Measurements from ENCODE around the gene PACS2.

The PACS2 gene

DNA sequence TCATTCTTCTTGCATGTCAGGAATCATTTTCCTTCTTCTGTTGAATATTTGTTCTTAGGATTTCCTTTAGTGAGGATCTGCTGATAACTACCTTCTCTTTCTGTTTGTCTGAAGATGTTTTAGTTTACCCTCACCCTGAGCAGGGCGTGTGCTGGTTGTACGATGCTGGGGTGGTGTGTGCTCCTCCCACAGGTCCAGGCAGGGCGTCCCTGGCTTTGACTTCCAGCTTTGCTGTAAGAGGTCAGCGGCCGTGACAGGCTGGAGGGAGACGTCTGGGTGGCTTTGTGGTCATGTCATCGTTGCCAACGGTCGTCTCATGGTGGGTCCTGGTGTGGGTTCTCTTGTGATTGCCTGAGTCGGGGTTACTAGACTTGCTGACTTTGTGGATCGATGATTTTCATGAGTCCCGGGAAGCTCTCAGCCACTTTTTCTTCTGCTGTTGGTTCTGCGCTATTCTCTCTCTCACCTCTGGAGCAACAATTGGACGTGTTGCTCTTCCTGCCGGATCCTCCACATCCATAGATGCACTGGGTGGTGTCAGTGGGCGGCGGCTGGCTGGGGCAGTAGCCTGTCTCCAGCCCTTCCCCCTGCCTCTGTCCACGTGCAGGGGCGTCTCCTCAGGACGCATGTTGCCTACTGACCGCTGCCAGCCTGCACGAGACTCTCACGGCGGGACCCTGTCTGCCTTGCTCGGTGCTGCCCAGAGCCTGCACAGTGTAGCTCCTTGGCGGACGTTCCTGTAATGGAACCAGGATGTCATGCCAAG lies 8.4 kb downstream of the PACS2 start:
- CTCF ChIA-PET: interaction anchor here (0.7 kb wide), 1 partner anchor 12 kb away, joined by 4 read pairs; no protein-coding TSS in a partner anchor
- no peak for DNase-seq (ENCODE audit: extremely low spot score)
- TF ChIP-seq, protein P1, sequence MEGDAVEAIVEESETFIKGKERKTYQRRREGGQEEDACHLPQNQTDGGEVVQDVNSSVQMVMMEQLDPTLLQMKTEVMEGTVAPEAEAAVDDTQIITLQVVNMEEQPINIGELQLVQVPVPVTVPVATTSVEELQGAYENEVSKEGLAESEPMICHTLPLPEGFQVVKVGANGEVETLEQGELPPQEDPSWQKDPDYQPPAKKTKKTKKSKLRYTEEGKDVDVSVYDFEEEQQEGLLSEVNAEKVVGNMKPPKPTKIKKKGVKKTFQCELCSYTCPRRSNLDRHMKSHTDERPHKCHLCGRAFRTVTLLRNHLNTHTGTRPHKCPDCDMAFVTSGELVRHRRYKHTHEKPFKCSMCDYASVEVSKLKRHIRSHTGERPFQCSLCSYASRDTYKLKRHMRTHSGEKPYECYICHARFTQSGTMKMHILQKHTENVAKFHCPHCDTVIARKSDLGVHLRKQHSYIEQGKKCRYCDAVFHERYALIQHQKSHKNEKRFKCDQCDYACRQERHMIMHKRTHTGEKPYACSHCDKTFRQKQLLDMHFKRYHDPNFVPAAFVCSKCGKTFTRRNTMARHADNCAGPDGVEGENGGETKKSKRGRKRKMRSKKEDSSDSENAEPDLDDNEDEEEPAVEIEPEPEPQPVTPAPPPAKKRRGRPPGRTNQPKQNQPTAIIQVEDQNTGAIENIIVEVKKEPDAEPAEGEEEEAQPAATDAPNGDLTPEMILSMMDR (IDR thresholded peaks at IDR 0.05; ENCODE audit: control extremely low read depth, extremely low read depth, low read depth, missing control alignments): no peak
- POLR2A ChIA-PET: no interaction called here

DNA sequence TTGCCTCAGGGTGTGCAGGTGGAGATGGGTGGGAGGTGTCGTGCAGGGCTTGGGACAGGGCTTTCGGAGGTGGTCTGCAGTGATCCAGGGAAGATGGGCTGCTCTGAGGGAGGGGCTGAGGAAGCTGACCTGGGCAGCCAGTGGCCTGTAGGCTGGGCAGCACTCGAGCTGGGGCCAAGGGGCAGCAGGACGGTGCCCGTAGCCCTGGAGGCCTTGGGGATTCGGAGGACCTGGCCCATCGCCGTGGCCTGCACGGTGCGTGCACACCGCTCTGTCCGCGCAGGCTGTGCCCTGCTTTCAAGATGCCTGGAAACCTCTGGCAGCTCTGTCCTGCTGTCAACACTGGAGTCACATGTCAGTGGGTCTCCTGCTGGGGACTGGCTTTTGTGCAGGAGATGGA lies 9.1 kb downstream of the PACS2 start:
- POLR2A ChIA-PET: no interaction called here
- CTCF ChIA-PET: no interaction called here
- TF ChIP-seq, protein P1 (IDR thresholded peaks at IDR 0.05; ENCODE audit: control extremely low read depth, extremely low read depth, low read depth, missing control alignments): no peak
- no peak for DNase-seq (ENCODE audit: extremely low spot score)

DNA sequence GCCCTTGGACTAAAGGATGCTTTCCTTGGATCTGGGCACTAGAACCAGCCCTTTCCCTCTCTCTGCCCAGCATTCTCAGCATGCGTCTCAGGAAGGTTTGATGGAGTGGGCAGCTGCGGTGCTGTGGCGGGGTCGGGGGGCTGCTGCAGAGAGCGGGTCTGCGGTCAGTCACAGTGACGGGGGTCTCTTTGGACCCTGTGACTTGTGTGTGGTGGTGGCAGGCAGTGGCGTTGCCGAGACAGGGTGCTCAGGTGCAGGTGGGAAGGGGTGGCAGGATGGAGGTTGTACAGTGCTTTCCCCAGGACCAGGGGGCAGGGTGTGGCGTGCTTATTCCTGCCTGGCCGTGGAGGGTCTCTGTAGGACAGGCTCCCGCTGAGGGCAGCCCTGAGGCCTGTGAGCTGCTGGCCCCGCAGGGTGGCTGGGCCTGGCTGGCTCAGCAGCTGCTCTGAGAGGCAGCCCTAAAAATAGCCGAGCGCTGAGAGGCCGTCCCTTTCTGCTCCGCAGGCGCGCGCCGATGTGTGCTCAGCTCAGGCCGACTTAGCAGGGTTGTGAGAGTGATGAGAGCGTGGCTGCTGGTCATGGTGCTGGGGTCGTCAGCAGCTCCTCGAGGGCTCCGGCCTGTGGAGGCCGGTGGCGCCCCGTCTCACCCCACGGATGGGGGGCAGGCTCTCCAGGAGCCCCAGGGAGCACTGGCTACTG lies 9.7 kb downstream of the PACS2 start:
- ChIA-PET POLR2A (no interaction called here), CTCF (no interaction called here)
- DNase-seq (ENCODE audit: extremely low spot score): no peak
- TF ChIP-seq, protein P1 (IDR thresholded peaks at IDR 0.05; ENCODE audit: control extremely low read depth, extremely low read depth, low read depth, missing control alignments): no peak

DNA sequence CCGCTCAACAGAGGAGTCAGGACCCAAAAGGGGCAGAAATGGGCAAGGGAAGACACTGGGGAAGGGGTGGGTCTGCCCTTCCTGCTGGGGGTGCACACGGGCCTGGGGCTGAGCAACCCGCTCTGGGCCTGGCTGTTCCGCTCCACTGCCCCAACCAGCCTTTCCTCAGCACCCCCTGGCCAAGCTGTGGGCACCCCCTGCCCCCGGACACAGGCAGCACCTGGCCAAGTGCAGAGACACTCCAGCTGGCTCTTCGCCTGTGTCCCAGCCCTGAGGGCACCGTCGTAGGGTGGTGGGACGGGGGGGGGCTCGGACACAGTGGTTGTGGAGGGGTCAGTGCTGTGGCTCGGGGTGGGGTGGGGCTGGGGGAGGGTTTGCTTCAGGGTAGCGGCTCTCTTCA lies 10.3 kb downstream of the PACS2 start:
- POLR2A ChIA-PET: no interaction called here
- TF ChIP-seq, protein P1 (IDR thresholded peaks at IDR 0.05; ENCODE audit: control extremely low read depth, extremely low read depth, low read depth, missing control alignments): no peak
- no peak for DNase-seq (ENCODE audit: extremely low spot score)
- CTCF ChIA-PET: no interaction called here

DNA sequence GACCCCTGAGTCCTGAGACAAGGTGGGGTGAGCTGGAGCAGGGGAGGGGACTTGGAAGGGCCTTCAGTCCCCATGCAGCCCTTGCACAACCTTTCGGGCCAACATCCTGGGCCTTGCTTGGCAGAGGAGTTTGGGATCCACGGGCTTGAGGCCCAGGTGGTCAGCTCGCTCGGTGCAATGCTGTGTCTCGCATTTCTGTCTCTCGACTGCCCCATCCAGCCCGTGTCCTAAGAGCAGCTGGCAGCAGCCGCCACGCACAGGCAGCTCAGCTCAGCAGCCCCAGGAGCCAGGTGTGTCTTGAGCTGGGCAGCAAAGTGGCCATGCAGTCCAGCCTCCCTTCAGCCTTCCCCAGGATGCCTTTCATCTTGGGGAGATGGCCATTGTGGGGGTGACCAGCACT lies 10.8 kb downstream of the PACS2 start:
- ChIA-PET CTCF (no interaction called here), POLR2A (interaction anchor here (0.6 kb wide), 1 partner anchor 24 kb away, joined by 3 read pairs; the partner anchor contains the start of gene BRF1)
- DNase-seq (ENCODE audit: extremely low spot score): no peak
- TF ChIP-seq, protein P1 (IDR thresholded peaks at IDR 0.05; ENCODE audit: control extremely low read depth, extremely low read depth, low read depth, missing control alignments): no peak

DNA sequence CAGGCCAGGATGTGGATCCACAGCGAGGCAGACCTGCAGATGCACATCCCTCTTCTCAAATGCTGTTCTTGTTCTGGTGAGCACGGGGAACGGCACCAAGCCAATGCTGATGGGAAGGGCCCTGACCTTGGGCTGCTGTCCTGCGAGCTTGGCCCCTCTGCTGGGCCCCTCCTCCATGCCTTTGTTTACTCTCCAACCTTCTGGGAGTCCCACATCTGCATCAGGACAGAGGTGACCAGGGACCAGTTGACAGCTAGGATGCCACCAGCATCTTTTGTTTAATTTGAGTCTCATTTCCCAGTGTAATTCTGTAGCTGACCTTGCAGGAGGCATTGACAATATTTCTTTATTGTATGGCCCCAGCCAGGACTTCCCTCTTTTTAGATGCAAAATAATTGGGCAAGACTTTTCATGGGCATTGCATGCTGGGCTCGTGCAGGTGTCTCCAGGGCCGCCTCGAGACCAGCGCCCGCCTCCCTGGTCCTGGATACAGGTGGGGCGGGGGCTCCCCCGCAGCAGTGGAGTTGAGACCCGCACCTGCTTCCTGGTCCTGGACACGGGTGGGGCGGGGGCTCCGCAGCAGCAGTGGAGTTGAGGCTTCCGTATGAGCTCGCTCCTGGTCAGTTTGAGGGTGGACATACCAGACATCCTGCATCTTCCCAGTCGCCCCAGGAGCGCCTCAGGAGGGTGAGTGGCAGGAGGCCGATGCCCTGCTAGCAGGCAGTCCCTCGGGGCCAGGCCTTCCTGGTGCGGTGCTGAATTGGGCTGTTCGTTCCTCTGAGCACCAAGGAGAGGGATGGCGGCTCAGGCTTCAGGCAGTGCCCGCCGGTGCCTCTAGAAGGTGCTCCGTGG lies 11.4 kb downstream of the PACS2 start:
- TF ChIP-seq, protein P1 (IDR thresholded peaks at IDR 0.05; ENCODE audit: control extremely low read depth, extremely low read depth, low read depth, missing control alignments): no peak
- CTCF ChIA-PET: interaction anchor here (1.0 to 1.5 kb wide), 2 partner anchors 16 to 26 kb away, joined by 3 read pairs; no protein-coding TSS in a partner anchor
- DNase-seq (ENCODE audit: extremely low spot score): no peak
- POLR2A ChIA-PET: interaction anchor here (0.6 kb wide), 1 partner anchor 25 kb away, joined by 3 read pairs; the partner anchor contains the start of gene BRF1

All from GM10248 (cell line).